ENCODE results near the gene CTSV.
"Not testable (repeated sequence)": the region's sequence is repeated elsewhere in the genome, so short reads cannot be mapped to it uniquely, and the experiment has no call there.

The CTSV gene

DNA sequence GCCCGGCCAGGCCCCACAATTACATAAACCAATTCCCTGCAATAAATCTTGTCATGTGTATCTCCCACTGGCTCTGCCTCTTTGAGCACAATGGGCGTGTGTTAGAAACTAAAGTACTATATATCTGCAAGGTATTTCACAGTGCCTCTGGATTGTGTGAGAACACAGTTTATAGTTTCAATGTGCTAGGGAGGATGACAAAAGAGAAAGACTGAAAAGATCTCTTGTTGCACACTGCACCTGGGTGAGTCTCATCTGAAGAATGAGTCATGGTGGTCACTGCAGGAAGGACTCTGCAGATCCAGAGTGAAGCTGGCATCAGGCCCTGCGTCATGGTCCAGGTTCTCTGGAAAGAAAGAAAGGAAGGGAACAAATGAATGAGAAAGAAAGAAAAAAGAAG lies 20.7 kb upstream of the CTSV start:
- DNase-seq (ENCODE audit: low spot score), result no peak
- TF ChIP-seq, protein P1, sequence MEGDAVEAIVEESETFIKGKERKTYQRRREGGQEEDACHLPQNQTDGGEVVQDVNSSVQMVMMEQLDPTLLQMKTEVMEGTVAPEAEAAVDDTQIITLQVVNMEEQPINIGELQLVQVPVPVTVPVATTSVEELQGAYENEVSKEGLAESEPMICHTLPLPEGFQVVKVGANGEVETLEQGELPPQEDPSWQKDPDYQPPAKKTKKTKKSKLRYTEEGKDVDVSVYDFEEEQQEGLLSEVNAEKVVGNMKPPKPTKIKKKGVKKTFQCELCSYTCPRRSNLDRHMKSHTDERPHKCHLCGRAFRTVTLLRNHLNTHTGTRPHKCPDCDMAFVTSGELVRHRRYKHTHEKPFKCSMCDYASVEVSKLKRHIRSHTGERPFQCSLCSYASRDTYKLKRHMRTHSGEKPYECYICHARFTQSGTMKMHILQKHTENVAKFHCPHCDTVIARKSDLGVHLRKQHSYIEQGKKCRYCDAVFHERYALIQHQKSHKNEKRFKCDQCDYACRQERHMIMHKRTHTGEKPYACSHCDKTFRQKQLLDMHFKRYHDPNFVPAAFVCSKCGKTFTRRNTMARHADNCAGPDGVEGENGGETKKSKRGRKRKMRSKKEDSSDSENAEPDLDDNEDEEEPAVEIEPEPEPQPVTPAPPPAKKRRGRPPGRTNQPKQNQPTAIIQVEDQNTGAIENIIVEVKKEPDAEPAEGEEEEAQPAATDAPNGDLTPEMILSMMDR (IDR thresholded peaks at IDR 0.05; ENCODE audit: borderline replicate concordance, control extremely low read depth, extremely low read depth, insufficient read depth, missing control alignments), result no peak
- in situ Hi-C loops (cut with MboI; ENCODE audit: low sequenced_read_pairs, unreplicated experiment), result no loop called here

DNA sequence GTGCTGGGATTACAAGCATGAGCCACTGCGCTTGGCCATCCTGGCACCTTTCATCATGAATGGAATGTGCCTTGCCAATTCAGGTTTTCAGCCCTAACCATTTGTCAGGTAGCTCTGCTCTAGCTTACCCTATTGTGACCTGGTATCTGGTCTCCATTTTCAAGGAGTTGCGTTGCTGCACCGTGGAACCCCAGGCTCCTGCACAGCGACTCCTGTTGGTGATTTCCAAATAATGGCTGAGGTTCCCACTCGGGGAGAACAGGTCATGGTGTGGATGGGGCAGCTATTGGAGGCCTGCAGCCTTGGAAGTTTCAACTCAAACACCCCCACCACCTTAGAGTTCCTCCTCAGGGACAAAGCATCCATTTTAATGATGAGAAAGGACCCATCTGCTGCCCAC lies 18.7 kb upstream of the CTSV start:
- TF ChIP-seq, protein P1 (IDR thresholded peaks at IDR 0.05; ENCODE audit: borderline replicate concordance, control extremely low read depth, extremely low read depth, insufficient read depth, missing control alignments), result no peak
- DNase-seq (ENCODE audit: low spot score), result no peak
- in situ Hi-C loops (cut with MboI; ENCODE audit: low sequenced_read_pairs, unreplicated experiment), result no loop called here

DNA sequence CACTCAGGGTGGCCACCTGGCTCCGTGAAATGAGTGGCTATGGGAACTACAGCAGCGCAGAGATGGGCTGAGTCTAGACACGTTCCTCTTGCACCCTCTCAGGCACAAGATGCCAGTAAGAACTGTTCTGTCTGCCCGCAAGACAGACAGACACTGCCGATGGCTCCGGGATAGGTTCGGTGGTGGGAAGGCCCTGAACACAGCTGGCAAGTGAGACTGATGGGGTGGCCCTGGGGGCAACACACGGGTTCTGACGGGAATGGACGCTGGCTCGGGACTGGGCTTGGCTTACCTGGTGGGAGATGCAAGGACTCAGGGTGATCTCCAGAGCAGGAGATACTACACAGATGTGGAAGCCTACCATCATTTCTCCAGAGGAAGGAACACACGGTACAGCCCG lies 16.9 kb upstream of the CTSV start:
- in situ Hi-C loops (cut with MboI; ENCODE audit: low sequenced_read_pairs, unreplicated experiment); DNase-seq (ENCODE audit: low spot score): not testable (repeated sequence)

DNA sequence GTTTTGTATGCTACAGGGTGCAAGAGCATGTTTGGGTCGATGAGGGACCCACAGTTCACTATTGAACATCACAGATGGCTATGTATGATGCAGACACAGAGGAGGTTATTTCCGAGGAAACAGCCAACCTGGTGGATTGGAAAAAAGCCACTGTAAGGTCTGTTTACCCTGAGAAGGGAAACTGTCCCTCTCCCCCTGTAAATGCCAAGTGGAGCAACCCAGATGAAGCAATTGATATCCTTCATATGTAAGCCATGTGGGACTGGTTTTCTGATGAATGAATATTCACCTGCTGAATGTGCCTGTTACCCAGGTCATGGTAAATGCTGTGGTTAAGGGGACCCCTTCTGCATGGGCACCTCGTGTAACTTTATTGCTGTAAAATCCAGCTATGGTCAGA lies 14.8 kb upstream of the CTSV start:
- no peak for DNase-seq (ENCODE audit: low spot score)
- TF ChIP-seq, protein P1 (IDR thresholded peaks at IDR 0.05; ENCODE audit: borderline replicate concordance, control extremely low read depth, extremely low read depth, insufficient read depth, missing control alignments), result no peak
- in situ Hi-C loops (cut with MboI; ENCODE audit: low sequenced_read_pairs, unreplicated experiment), result no loop called here

DNA sequence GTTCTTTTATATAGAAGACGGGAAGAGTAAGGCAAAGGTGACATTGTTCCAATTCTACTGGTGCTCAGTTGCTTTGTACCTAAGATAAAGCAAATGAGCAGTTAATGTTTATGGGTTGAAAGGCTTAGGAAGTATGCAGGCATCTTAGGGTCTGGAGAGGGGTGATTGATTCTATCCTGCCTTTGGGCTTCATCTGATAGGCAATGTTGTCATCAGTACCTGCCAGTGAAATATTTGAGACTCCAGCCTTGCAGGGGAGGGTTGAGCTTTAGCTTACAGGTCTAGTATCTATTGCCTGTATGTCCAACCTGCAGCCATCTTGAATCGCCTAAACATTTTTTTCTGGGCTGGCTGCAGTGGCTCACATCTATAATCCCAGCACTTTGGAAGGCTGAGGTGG lies 13.8 kb upstream of the CTSV start:
- no peak for DNase-seq (ENCODE audit: low spot score)
- TF ChIP-seq, protein P1 (IDR thresholded peaks at IDR 0.05; ENCODE audit: borderline replicate concordance, control extremely low read depth, extremely low read depth, insufficient read depth, missing control alignments), result no peak
- in situ Hi-C loops (cut with MboI; ENCODE audit: low sequenced_read_pairs, unreplicated experiment), result no loop called here

DNA sequence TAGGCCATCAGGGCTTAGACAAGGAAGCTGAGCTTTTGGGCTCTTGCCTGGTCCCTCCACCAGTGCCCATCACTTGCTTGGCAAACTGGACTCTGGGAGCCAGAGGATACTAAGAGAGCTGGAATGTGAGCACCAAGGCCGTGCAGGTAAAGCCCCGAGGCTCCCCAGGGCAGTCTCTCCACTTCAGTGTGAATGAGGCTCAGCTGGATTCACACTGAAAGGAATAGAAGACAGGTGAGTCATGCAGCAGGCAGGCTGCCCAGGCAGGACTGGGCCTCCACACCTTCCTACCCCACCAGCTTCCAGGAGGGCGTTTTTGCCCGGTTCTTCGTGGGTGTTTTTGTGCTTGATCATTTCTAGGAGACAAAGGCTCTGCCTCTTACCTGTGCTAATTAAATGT lies 7.3 kb upstream of the CTSV start:
- TF ChIP-seq, protein P1 (IDR thresholded peaks at IDR 0.05; ENCODE audit: borderline replicate concordance, control extremely low read depth, extremely low read depth, insufficient read depth, missing control alignments), result no peak
- DNase-seq (ENCODE audit: low spot score), result no peak
- in situ Hi-C loops (cut with MboI; ENCODE audit: low sequenced_read_pairs, unreplicated experiment), result no loop called here

DNA sequence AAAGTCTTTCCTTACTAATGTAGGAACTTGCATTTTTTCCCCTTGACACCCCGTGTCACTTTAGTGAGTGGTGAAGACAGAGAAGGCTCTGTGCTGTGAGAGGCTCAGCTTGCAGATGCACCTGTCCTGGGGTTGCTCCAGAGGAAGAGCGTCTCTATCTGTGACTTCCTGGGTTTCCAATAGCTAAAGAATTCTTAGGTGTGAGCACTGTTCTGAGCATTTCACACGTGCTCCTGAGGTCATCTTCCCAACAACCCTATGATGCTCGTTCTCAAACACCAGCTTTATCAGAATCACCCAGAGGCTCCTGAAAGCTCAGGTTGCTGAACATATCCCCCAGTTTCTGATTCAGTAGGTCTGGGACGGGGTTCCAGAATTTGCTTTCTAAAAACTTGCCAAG lies 6.4 kb upstream of the CTSV start:
- DNase-seq (ENCODE audit: low spot score), result no peak
- in situ Hi-C loops (cut with MboI; ENCODE audit: low sequenced_read_pairs, unreplicated experiment), result no loop called here
- TF ChIP-seq, protein P1 (IDR thresholded peaks at IDR 0.05; ENCODE audit: borderline replicate concordance, control extremely low read depth, extremely low read depth, insufficient read depth, missing control alignments), result no peak

All from GM13976 (cell line).